OCI-LY7 (cell line): ENCODE results near the gene OR2V1. TPM values are rescaled to one million over a fixed set of nuclear protein-coding genes. Genes with fewer than 3 reads are reported as not detected.
"Not testable (repeated sequence)": the region's sequence is repeated elsewhere in the genome, so short reads cannot be mapped to it uniquely, and the experiment has no call there.

Source experiments
- BruUV-seq: library from RNA; stranded (reverse); fragments of 400-500 nt; replicated peaks from 2 replicates; lab custom pipeline; 2021; lab: Mats Ljungman, UMichigan
- CTCF ChIA-PET: fragments of 300-600 bp; sonication (Branson Sonifier 250); formaldehyde crosslinking; loops from one replicate; lab custom pipeline; 2022; ENCODE audit warnings: antibody characterized with exemption; ENCODE audit not compliant: unreplicated experiment; lab: Charles Lee
- POLR2A ChIA-PET: fragments of 300-600 bp; sonication (Branson Sonifier 250); formaldehyde crosslinking; loops from one replicate; lab custom pipeline; 2022; ENCODE audit warnings: antibody characterized with exemption; lab: Charles Lee
- DNase-seq: peaks from one replicate; pipeline ENCODE4 v3.0.0-alpha.2; 2015; ENCODE audit warnings: low spot score
- H2AFZ ChIP-seq: fragments of 200-600 bp; sonication (generic), shearing (Covaris generic); 2 replicates; pipeline ENCODE4 v1.6.1; 2014; ENCODE audit warnings: mild to moderate bottlenecking, antibody characterized with exemption, low read length, moderate library complexity
- H3K27ac ChIP-seq: fragments of 200-600 bp; sonication (generic); 2 replicates; pipeline ENCODE4 v1.5.1; 2014; ENCODE audit warnings: mixed run types, low read depth, mild to moderate bottlenecking, moderate library complexity, low read length, inconsistent platforms; ENCODE audit not compliant: poor library complexity, severe bottlenecking
- H3K36me3 ChIP-seq: fragments of 200-600 bp; sonication (generic); 2 replicates; pipeline ENCODE4 v1.6.1; 2014; ENCODE audit warnings: mild to moderate bottlenecking, antibody characterized with exemption, low read length, moderate library complexity, mixed read lengths; ENCODE audit not compliant: insufficient read depth
- H3K4me1 ChIP-seq: fragments of 200-600 bp; sonication (generic); 2 replicates; pipeline ENCODE4 v1.5.1; 2014; ENCODE audit warnings: mild to moderate bottlenecking, low read length; ENCODE audit not compliant: insufficient read depth, poor library complexity, severe bottlenecking
- H3K4me2 ChIP-seq: fragments of 200-600 bp; sonication (generic); 2 replicates; pipeline ENCODE4 v1.6.1; 2014; ENCODE audit warnings: mild to moderate bottlenecking, low read length
- H3K4me3 ChIP-seq: fragments of 200-600 bp; sonication (generic); 2 replicates; pipeline ENCODE4 v1.5.1; 2014; ENCODE audit warnings: mild to moderate bottlenecking, low read depth, low read length; ENCODE audit not compliant: poor library complexity, severe bottlenecking
- H3K79me2 ChIP-seq: fragments of 200-600 bp; sonication (generic); 2 replicates; pipeline ENCODE4 v1.6.1; 2016; ENCODE audit warnings: low read depth, mild to moderate bottlenecking, low read length, moderate library complexity, mixed read lengths; ENCODE audit not compliant: insufficient read depth
- H3K9me2 ChIP-seq: fragments of 200-600 bp; sonication (generic); 2 replicates; pipeline ENCODE4 v1.6.1; 2016; ENCODE audit warnings: mild to moderate bottlenecking, low read length, mixed read lengths; ENCODE audit not compliant: insufficient read depth
- H3K9me3 ChIP-seq: fragments of 200-600 bp; sonication (generic); 2 replicates; pipeline ENCODE4 v1.6.1; 2014; ENCODE audit warnings: mild to moderate bottlenecking, mixed run types, low read length, mixed read lengths
- H4K20me1 ChIP-seq: fragments of 200-600 bp; sonication (generic); 2 replicates; pipeline ENCODE4 v1.6.1; 2014; ENCODE audit warnings: mild to moderate bottlenecking, antibody characterized with exemption, low read length, moderate library complexity, mixed read lengths; ENCODE audit not compliant: insufficient read depth
- EZH2phosphoT487 ChIP-seq: fragments of 200-600 bp; sonication (generic); IDR thresholded peaks from 2 replicates; pipeline ENCODE4 v1.6.1; 2018; ENCODE audit warnings: low read depth, borderline replicate concordance, mild to moderate bottlenecking, mixed run types, antibody characterized with exemption, low read length, moderate library complexity, mixed read lengths
- intact Hi-C: fragments of 100-400 bp; cut with micrococcal nuclease; formaldehyde crosslinking; loops from one replicate; pipeline ENCODE4 v1.10.0; 2022; ENCODE audit not compliant: unreplicated experiment
- total RNA-seq, 2 experiments: library from RNA; depleted of rRNA in 1 of 2; stranded (reverse); fragments of >200 nt in 1 of 2; shearing (Covaris generic) in 1 of 2; gene quantifications; 2 replicates each; pipeline ENCODE4 v1.2.3, GENCODE V29; 2014 to 2022
- TF ChIP-seq, protein P1 (sequence below): fragments of 200-600 bp; sonication (generic); conservative IDR thresholded peaks from 2 replicates; pipeline ENCODE4 v1.5.1; 2014; ENCODE audit warnings: mild to moderate bottlenecking, antibody characterized with exemption, low read length, moderate library complexity, mixed read lengths

OR2V1 gene
- total RNA-seq, 2 experiments from 2014 or later = not detected

- no peak overlapping the region for H3K4me3 ChIP-seq
- DNase-seq = no peak
- CTCF ChIA-PET = no interaction called here
- H3K27ac ChIP-seq = no peak overlapping the region
- H3K9me2 ChIP-seq = no peaks in the 10 kb centered on the region
- H2AFZ ChIP-seq = no peak overlapping the region
- H3K9me3 ChIP-seq = no peaks in the 10 kb centered on the region
- no peaks in the 10 kb centered on the region for H4K20me1 ChIP-seq
- POLR2A ChIA-PET = interaction anchor here (0.6 kb wide), 1 partner anchor 104 kb away, joined by 3 read pairs; no protein-coding TSS in a partner anchor
- TF ChIP-seq, protein P1, sequence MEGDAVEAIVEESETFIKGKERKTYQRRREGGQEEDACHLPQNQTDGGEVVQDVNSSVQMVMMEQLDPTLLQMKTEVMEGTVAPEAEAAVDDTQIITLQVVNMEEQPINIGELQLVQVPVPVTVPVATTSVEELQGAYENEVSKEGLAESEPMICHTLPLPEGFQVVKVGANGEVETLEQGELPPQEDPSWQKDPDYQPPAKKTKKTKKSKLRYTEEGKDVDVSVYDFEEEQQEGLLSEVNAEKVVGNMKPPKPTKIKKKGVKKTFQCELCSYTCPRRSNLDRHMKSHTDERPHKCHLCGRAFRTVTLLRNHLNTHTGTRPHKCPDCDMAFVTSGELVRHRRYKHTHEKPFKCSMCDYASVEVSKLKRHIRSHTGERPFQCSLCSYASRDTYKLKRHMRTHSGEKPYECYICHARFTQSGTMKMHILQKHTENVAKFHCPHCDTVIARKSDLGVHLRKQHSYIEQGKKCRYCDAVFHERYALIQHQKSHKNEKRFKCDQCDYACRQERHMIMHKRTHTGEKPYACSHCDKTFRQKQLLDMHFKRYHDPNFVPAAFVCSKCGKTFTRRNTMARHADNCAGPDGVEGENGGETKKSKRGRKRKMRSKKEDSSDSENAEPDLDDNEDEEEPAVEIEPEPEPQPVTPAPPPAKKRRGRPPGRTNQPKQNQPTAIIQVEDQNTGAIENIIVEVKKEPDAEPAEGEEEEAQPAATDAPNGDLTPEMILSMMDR = no peak
- TF ChIP-seq EZH2phosphoT487 = no peak
- no peaks in the 10 kb centered on the region for H3K79me2 ChIP-seq
- H3K4me2 ChIP-seq = no peak overlapping the region
- H3K36me3 ChIP-seq = no peaks in the 10 kb centered on the region
- intact Hi-C loops = no loop called here
- no peaks in the 10 kb centered on the region for H3K4me1 ChIP-seq
- no TSS peak for BruUV-seq
Observed at GRCh38 chr5:181098762-181099601, 32.0 kb downstream of the OR2V1 start.

GRCh38 chr5:181097759-181098491 is 33.0 kb downstream of the OR2V1 start:
- POLR2A ChIA-PET, H4K20me1 ChIP-seq, CTCF ChIA-PET, DNase-seq, intact Hi-C loops, BruUV-seq, H3K36me3 ChIP-seq, H3K9me3 ChIP-seq, H3K4me2 ChIP-seq, H3K4me1 ChIP-seq, H2AFZ ChIP-seq, H3K4me3 ChIP-seq, H3K9me2 ChIP-seq, H3K27ac ChIP-seq, H3K79me2 ChIP-seq: not testable (repeated sequence)

DNA sequence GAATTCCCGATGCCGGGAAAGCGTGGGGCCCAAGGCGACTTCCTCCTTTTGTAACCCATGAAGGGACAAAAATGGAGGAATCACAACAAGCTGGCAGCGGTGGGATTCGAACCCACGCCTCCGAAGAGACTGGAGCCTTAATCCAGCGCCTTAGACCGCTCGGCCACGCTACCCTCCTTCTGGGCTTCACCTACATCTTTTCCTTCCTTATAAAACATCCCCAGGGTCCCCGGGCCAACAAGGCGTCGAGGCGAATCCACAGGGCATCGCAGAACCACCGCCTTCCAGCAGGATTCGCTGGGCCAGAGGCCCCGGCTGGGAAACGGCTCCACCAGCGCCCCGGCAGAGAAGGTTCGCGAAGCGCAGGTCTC is 33.6 kb downstream of the OR2V1 start:
- H3K9me2 ChIP-seq, CTCF ChIA-PET, H3K4me2 ChIP-seq, POLR2A ChIA-PET, H3K4me3 ChIP-seq, intact Hi-C loops, H3K79me2 ChIP-seq, H4K20me1 ChIP-seq, BruUV-seq, DNase-seq, H3K27ac ChIP-seq, H2AFZ ChIP-seq, H3K9me3 ChIP-seq, H3K4me1 ChIP-seq, H3K36me3 ChIP-seq: not testable (repeated sequence)

GRCh38 chr5:181096721-181097382 is 34.1 kb downstream of the OR2V1 start:
- POLR2A ChIA-PET, H2AFZ ChIP-seq, intact Hi-C loops, CTCF ChIA-PET, H3K79me2 ChIP-seq, H3K36me3 ChIP-seq, H4K20me1 ChIP-seq, H3K4me3 ChIP-seq, H3K4me2 ChIP-seq, H3K9me3 ChIP-seq, H3K4me1 ChIP-seq, H3K27ac ChIP-seq, H3K9me2 ChIP-seq, DNase-seq, BruUV-seq: not testable (repeated sequence)

- not testable (repeated sequence) for BruUV-seq
Observed at GRCh38 chr5:181095162-181095561, 35.8 kb downstream of the OR2V1 start.

More at GRCh38 chr5:181095162-181095561, 35.8 kb downstream of the OR2V1 start:
- H3K27ac ChIP-seq, POLR2A ChIA-PET, H3K36me3 ChIP-seq, H2AFZ ChIP-seq, intact Hi-C loops, H3K9me2 ChIP-seq, CTCF ChIA-PET, H3K9me3 ChIP-seq, H3K79me2 ChIP-seq, H3K4me2 ChIP-seq, H3K4me3 ChIP-seq, H3K4me1 ChIP-seq, DNase-seq, H4K20me1 ChIP-seq: not testable (repeated sequence)
